Measurements from ENCODE around the gene HACL1.

DNA sequence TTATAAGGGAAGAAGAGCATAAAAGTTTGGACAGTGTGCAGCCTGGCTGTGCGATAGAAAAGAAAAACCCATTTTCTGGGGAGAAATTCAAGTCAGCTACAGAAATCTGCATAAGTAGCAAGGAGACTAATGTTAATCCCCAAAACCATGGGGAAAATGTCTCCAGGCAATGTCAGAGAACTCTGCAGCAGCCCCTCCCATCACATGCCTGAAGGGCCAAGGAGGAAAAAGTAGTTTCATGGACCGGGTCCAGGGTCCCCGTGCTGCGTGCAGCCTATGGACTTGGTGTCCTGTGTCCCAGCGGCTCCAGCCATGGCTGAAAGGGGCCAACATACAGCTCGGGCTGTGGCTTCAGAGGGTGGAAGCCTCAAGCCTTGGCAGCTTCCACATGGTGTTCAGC is 51.5 kb downstream of the HACL1 start:
- TF ChIP-seq CTCF (IDR thresholded peaks at IDR 0.05) (no peak), ZFX (IDR thresholded peaks at IDR 0.05; ENCODE audit: borderline replicate concordance) (no peak)

Data from 22Rv1 (cell line).